ENCODE measurements around the gene CMIP. TPM values are rescaled to one million over a fixed set of nuclear protein-coding genes. Genes with fewer than 3 reads are reported as not detected.
"Not testable (repeated sequence)": the region's sequence is repeated elsewhere in the genome, so short reads cannot be mapped to it uniquely, and the experiment has no call there.

The CMIP gene
- total RNA-seq, 1 experiment from 2014 or later: 9.5 TPM

- no peak for DNase-seq (ENCODE audit: low read depth)
Measured at GRCh38 chr16:81676883-81677737, 232.5 kb downstream of the CMIP start.

- no peak for DNase-seq (ENCODE audit: low read depth)
Measured at GRCh38 chr16:81678326-81679095, 233.9 kb downstream of the CMIP start.

GRCh38 chr16:81679721-81680430 lies 235.3 kb downstream of the CMIP start:
- DNase-seq (ENCODE audit: low read depth): no peak

GRCh38 chr16:81680444-81681275 lies 236.1 kb downstream of the CMIP start:
- DNase-seq (ENCODE audit: low read depth): no peak

- DNase-seq (ENCODE audit: low read depth): no peak
Measured at GRCh38 chr16:81681311-81681710, 236.7 kb downstream of the CMIP start.

- no peak for DNase-seq (ENCODE audit: low read depth)
Measured at GRCh38 chr16:81684242-81684837, 239.7 kb downstream of the CMIP start.

- no peak for DNase-seq (ENCODE audit: low read depth)
Measured at GRCh38 chr16:81684901-81685300, 240.3 kb downstream of the CMIP start.

GRCh38 chr16:81686391-81687130 lies 242.0 kb downstream of the CMIP start:
- no peak for DNase-seq (ENCODE audit: low read depth)

- no peak for DNase-seq (ENCODE audit: low read depth)
Measured at GRCh38 chr16:81687131-81687456, 242.5 kb downstream of the CMIP start.

GRCh38 chr16:81688182-81688581 lies 243.6 kb downstream of the CMIP start:
- DNase-seq (ENCODE audit: low read depth): no peak

- not testable (repeated sequence) for DNase-seq (ENCODE audit: low read depth)
Measured at GRCh38 chr16:81688839-81689238, 244.2 kb downstream of the CMIP start.

- DNase-seq (ENCODE audit: low read depth): no peak
Measured at GRCh38 chr16:81692021-81692420, 247.4 kb downstream of the CMIP start.

GRCh38 chr16:81692571-81692970 lies 248.0 kb downstream of the CMIP start:
- DNase-seq (ENCODE audit: low read depth): no peak

- DNase-seq (ENCODE audit: low read depth): no peak
Measured at GRCh38 chr16:81693041-81693743, 248.6 kb downstream of the CMIP start.

GRCh38 chr16:81693744-81694303 lies 249.2 kb downstream of the CMIP start:
- no peak for DNase-seq (ENCODE audit: low read depth)

- DNase-seq (ENCODE audit: low read depth): no peak
Measured at GRCh38 chr16:81694494-81695280, 250.1 kb downstream of the CMIP start.

GRCh38 chr16:81695321-81696165 lies 250.9 kb downstream of the CMIP start:
- no peak for DNase-seq (ENCODE audit: low read depth)
